Smooth muscle cell (in vitro differentiated cells): ENCODE results near the gene NOC2L. TPM values are rescaled to one million over a fixed set of nuclear protein-coding genes. Genes with fewer than 3 reads are reported as not detected.

Source experiments
- DNase-seq: peaks from one replicate; lab custom pipeline; 2025; ENCODE audit not compliant: unreplicated experiment; lab: John Stamatoyannopoulos, UW
- H2AFZ ChIP-seq: fragments of 200-600 bp; sonication (generic); 2 replicates; pipeline ENCODE4 v1.6.0; 2016; ENCODE audit warnings: antibody characterized with exemption, low read depth, mild to moderate bottlenecking
- H3F3A ChIP-seq: fragments of 200-600 bp; sonication (generic); 2 replicates; pipeline ENCODE4 v1.6.0; 2017; ENCODE audit warnings: antibody characterized with exemption, low read depth
- H3K27ac ChIP-seq: fragments of 200-600 bp; sonication (generic); 2 replicates; pipeline ENCODE4 v1.5.1; 2016; ENCODE audit warnings: low read depth, mild to moderate bottlenecking
- H3K27me3 ChIP-seq: fragments of 200-600 bp; sonication (generic); 2 replicates; pipeline ENCODE4 v1.6.1; 2016; ENCODE audit warnings: low read depth, mild to moderate bottlenecking
- H3K36me3 ChIP-seq: fragments of 200-600 bp; sonication (generic); 2 replicates; pipeline ENCODE4 v1.5.1; 2016; ENCODE audit warnings: low read depth
- H3K4me1 ChIP-seq: fragments of 200-600 bp; sonication (generic); 2 replicates; pipeline ENCODE4 v1.5.1; 2016; ENCODE audit warnings: low read depth
- H3K4me2 ChIP-seq: fragments of 200-600 bp; sonication (generic); 2 replicates; pipeline ENCODE4 v1.6.0; 2016; ENCODE audit warnings: mild to moderate bottlenecking
- H3K4me3 ChIP-seq: fragments of 200-600 bp; sonication (generic); 2 replicates; pipeline ENCODE4 v1.5.1; 2016; ENCODE audit warnings: mild to moderate bottlenecking
- H3K79me2 ChIP-seq: fragments of 200-600 bp; sonication (generic); 2 replicates; pipeline ENCODE4 v1.6.0; 2016; ENCODE audit warnings: low read depth, mild to moderate bottlenecking
- H3K9ac ChIP-seq: fragments of 200-600 bp; sonication (generic); 2 replicates; pipeline ENCODE4 v1.6.0; 2016; ENCODE audit warnings: low read depth
- H3K9me3 ChIP-seq: fragments of 200-600 bp; sonication (generic); replicated peaks from 2 replicates; pipeline ENCODE4 v1.5.1; 2016; ENCODE audit warnings: low read depth
- H4K20me1 ChIP-seq: fragments of 200-600 bp; sonication (generic); 2 replicates; pipeline ENCODE4 v1.6.0; 2016; ENCODE audit warnings: low read depth
- CTCF ChIP-seq: fragments of 200-600 bp; sonication (generic); IDR thresholded peaks from 2 replicates; pipeline ENCODE4 v1.5.1; 2017; ENCODE audit warnings: borderline replicate concordance, mild to moderate bottlenecking, antibody characterized with exemption; ENCODE audit not compliant: insufficient read depth, poor library complexity, severe bottlenecking
- WGBS: methylation state at CpG from one replicate; pipeline ENCODE4 v1.1.7; 2016; ENCODE audit warnings: low lambda C conversion rate; 5-methylcytosine and 5-hydroxymethylcytosine counted together
- polyA plus RNA-seq: library from polyadenylated mRNA; unstranded; fragments of >200 nt; fragmentation: Nextera tagmentation; extraction: Ambion mirVana; gene quantifications from 2 replicates; pipeline ENCODE4 v1.2.1, GENCODE V29; 2016
- total RNA-seq: library from RNA; depleted of rRNA; stranded (reverse); fragments of >200 nt; gene quantifications from 2 replicates; pipeline ENCODE4 v1.2.3, GENCODE V29; 2014

NOC2L gene
- total and polyA plus RNA-seq, 2 experiments from 2014 or later, result 38.9 to 64.0 TPM

- no peaks in the 10 kb centered on the region for H3K27me3 ChIP-seq
- H3K79me2 ChIP-seq, result no peaks in the 10 kb centered on the region
- DNase-seq, result no peak
- H3K9ac ChIP-seq, result no peak overlapping the region
- WGBS, result 69% methylated on average over 25 of the region's 25 CpGs
- no peaks in the 10 kb centered on the region for H3K4me1 ChIP-seq
- no peak overlapping the region for H3K27ac ChIP-seq
- peaks cover 4% of the 10 kb centered on the region for H3F3A ChIP-seq
- TF ChIP-seq CTCF, result no peak
- H3K4me3 ChIP-seq, result no peak overlapping the region
- no peak overlapping the region for H2AFZ ChIP-seq
- H4K20me1 ChIP-seq, result no peaks in the 10 kb centered on the region
- no peaks in the 10 kb centered on the region for H3K36me3 ChIP-seq
- no peak overlapping the region for H3K4me2 ChIP-seq
- no peaks in the 10 kb centered on the region for H3K9me3 ChIP-seq
Observed at GRCh38 chr1:910881-911721, 48.0 kb downstream of the NOC2L start.

DNA sequence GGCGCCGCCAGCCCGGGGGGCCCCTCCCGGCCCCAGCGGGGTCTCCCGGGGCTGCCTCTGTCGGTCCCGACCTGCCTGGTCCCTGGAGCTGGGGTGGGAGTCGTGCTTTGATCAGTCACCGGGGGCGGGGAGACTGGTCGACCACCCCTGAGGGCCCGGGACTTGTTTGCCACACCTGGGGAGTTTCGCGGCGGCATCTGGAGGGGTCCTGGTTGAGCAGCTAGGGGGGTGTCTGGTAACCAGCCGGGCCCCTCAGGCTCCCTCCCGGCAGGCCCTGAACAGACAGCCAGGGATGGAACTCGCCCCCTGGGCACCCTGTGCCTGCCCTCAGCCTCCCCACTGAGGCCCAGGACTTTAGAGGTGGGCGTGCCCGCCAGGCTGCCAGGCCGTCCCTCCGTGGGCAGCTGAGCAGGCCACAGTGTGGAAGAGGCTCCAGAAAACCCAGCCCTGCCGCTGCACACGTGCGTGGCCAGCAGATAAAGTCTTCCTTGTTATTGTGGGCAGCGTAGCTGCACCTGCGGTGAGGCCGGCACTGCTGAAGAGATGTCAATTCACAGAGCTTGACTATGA is 48.7 kb downstream of the NOC2L start:
- no peak overlapping the region for H3K9ac ChIP-seq
- H3K4me2 ChIP-seq, result no peak overlapping the region
- 92% methylated on average over 16 of the region's 29 CpGs for WGBS
- H3K4me1 ChIP-seq, result no peaks in the 10 kb centered on the region
- no peak overlapping the region for H2AFZ ChIP-seq
- H3K27me3 ChIP-seq, result no peaks in the 10 kb centered on the region
- no peaks in the 10 kb centered on the region for H4K20me1 ChIP-seq
- TF ChIP-seq CTCF, result no peak
- H3K27ac ChIP-seq, result no peak overlapping the region
- no peaks in the 10 kb centered on the region for H3K36me3 ChIP-seq
- no peaks in the 10 kb centered on the region for H3K9me3 ChIP-seq
- no peak for DNase-seq
- peaks cover 8% of the 10 kb centered on the region for H3F3A ChIP-seq
- no peak overlapping the region for H3K4me3 ChIP-seq
- H3K79me2 ChIP-seq, result no peaks in the 10 kb centered on the region

DNA sequence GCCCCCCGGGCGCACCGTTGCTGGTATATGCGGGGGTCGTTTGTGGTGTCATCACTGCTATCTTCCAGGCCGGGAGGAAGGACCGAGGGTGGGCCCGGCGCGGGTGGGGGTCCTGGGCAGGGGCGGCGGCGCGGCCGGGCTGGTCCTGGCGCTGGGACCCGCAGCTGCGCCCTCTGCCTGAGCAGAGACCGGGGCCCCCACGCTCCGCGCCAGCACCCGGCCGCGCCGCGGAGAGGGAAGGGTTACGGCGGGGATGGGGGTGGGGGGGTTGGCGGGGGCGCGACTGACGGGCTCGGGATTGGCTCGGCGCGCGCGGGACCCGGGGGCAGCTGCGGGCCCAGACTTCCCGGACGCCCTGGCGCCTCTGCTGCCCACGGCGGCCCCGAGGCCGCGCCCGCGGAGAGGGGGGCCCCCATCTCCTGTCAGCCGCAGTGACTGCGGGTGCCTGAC is 49.2 kb downstream of the NOC2L start:
- Histone ChIP-seq H3K4me3 (no peak overlapping the region), H3K36me3 (no peaks in the 10 kb centered on the region), H3K27me3 (no peaks in the 10 kb centered on the region), H3K4me1 (no peaks in the 10 kb centered on the region), H4K20me1 (no peaks in the 10 kb centered on the region), H3K9me3 (no peaks in the 10 kb centered on the region), H3K9ac (no peak overlapping the region), H3F3A (peaks cover 8% of the 10 kb centered on the region), H3K4me2 (no peak overlapping the region), H2AFZ (no peak overlapping the region), H3K27ac (no peak overlapping the region), H3K79me2 (no peaks in the 10 kb centered on the region)
- TF ChIP-seq CTCF, result no peak
- no peak for DNase-seq
- WGBS, result no CpG with 5 or more reads among the region's 53 CpGs
